Gastroesophageal sphincter (tissue), 3 donors: ENCODE measurements around the gene ZEB2.

ENCODE experiments used
- CTCF ChIP-seq, 4 experiments: fragments of 200-600 bp in 2 of 4; fragments of 450-650 bp in 2 of 4; sonication (generic) in 1 of 4; IDR thresholded peaks; one replicate each; pipeline ENCODE4 v1.5.1; 2017 to 2019; ENCODE audit warnings: antibody characterized with exemption in 4 of 4, mild to moderate bottlenecking in 2 of 4, moderate library complexity in 2 of 4
- POLR2A ChIP-seq, 2 donors: fragments of 450-650 bp; IDR thresholded peaks; one replicate each; pipeline ENCODE4 v1.6.1; 2017; ENCODE audit warnings: antibody characterized with exemption in 2 of 2, mild to moderate bottlenecking in 2 of 2, moderate library complexity in 1 of 2

- TF ChIP-seq CTCF (IDR thresholded peaks at IDR 0.05) (no peak), POLR2A (IDR thresholded peaks at IDR 0.05) (no peak)
These were observed 35.5 kb downstream of the ZEB2 start for GRCh38 chr2:144484201-144484948.
